ENCODE results near the gene ABL1. TPM values are rescaled to one million over a fixed set of nuclear protein-coding genes. Genes with fewer than 3 reads are reported as not detected.

ABL1 gene
- total RNA-seq, 1 donor from 2014 or later: 113 TPM

DNA sequence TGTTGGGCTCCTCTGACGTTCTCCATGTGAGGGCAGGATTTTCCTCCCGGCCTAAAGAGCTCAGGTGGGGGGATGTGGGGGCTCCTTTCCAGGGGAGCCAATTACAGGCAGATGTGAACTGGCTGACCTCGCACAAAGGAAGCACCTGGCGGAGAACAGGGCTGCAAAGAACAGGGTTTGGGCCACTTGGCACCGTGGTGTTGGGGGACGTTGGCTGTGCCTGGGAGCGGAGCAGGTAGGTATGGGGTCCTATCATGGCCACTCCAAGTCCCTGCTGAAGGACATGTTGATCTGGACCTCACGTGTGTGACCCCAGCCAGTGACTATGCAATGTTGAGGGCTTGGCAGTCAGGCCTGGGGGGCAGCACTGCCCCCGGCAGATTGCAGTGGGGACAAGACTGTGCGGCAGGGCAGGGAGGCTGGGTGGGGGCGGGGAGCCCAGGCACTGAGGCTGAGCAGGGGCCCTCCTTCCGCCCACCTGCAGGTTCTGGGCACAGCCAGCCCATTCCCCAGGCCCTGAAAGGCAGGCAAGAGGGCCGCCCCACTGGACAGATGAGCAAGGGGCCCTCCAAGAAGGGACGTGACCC lies 84.6 kb downstream of the ABL1 start:
- Mint-ChIP-seq H3K9me3 (ENCODE audit: low read depth) (no peaks in the 10 kb centered on the region), H3K36me3 (ENCODE audit: insufficient read depth) (no peaks in the 10 kb centered on the region), H3K4me3 (ENCODE audit: low read depth) (no peak overlapping the region), H3K4me1 (ENCODE audit: low read depth) (no peaks in the 10 kb centered on the region), H3K27me3 (peaks cover 14% of the 10 kb centered on the region), H3K27ac (no peak overlapping the region)
- no peak for DNase-seq (ENCODE audit: low spot score, unreplicated experiment)
- TF ChIP-seq, protein P1, sequence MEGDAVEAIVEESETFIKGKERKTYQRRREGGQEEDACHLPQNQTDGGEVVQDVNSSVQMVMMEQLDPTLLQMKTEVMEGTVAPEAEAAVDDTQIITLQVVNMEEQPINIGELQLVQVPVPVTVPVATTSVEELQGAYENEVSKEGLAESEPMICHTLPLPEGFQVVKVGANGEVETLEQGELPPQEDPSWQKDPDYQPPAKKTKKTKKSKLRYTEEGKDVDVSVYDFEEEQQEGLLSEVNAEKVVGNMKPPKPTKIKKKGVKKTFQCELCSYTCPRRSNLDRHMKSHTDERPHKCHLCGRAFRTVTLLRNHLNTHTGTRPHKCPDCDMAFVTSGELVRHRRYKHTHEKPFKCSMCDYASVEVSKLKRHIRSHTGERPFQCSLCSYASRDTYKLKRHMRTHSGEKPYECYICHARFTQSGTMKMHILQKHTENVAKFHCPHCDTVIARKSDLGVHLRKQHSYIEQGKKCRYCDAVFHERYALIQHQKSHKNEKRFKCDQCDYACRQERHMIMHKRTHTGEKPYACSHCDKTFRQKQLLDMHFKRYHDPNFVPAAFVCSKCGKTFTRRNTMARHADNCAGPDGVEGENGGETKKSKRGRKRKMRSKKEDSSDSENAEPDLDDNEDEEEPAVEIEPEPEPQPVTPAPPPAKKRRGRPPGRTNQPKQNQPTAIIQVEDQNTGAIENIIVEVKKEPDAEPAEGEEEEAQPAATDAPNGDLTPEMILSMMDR (IDR thresholded peaks at IDR 0.05; ENCODE audit: unreplicated experiment): no peak

DNA sequence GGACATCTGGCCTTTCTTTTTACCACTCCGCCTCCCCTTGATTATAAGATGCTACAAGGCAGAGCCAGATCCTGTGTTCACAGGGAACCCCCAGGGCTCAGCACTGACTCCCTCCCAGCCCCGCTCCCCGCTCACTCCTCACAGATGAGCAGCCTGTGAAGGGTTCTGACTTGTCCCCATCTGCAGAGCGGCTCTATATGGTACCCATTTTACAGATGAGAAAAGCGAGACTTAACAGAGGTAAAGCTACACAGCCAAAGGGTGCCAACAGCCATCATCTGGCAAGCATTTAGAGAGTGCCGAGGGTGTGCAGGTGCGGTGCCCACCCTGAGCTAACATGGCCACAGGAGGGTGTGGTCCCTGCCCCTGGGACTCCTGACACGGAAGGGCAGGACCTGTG lies 85.2 kb downstream of the ABL1 start:
- Mint-ChIP-seq H3K27ac (no peak overlapping the region), H3K9me3 (ENCODE audit: low read depth) (no peaks in the 10 kb centered on the region), H3K36me3 (ENCODE audit: insufficient read depth) (no peaks in the 10 kb centered on the region), H3K4me3 (ENCODE audit: low read depth) (no peak overlapping the region), H3K4me1 (ENCODE audit: low read depth) (no peaks in the 10 kb centered on the region), H3K27me3 (peaks cover 14% of the 10 kb centered on the region)
- TF ChIP-seq, protein P1 (IDR thresholded peaks at IDR 0.05; ENCODE audit: unreplicated experiment): no peak
- DNase-seq (ENCODE audit: low spot score, unreplicated experiment): no peak

DNA sequence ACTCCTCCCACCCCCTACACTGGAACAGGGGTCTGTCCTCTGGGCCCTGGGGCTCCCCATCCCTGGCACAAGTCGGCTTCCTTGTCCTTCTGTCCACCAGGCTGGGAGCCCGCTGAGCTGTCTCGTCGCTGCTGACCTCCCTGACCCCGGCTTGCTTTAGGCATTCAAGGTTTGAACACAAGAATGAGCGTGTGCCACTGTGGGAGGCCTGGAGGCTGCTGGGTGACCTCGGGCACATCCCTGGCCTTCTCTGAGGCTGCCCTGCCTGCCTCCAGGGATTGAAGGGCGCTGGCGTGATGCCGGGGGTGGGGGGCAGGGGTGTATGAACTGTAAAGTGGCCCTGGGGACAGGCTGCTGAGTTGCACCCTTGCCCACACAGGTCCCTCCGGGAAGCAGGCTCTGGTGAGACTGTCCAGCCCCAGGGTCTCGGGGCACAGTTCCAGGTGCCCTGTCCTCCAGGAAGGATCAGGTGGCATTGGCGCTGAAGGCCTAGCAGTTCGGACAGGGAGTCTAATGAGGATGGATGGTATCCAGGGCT lies 85.8 kb downstream of the ABL1 start:
- Mint-ChIP-seq H3K27ac (no peak overlapping the region), H3K9me3 (ENCODE audit: low read depth) (no peaks in the 10 kb centered on the region), H3K4me1 (ENCODE audit: low read depth) (no peaks in the 10 kb centered on the region), H3K36me3 (ENCODE audit: insufficient read depth) (no peaks in the 10 kb centered on the region), H3K27me3 (peaks cover 14% of the 10 kb centered on the region), H3K4me3 (ENCODE audit: low read depth) (no peak overlapping the region)
- no peak for DNase-seq (ENCODE audit: low spot score, unreplicated experiment)
- TF ChIP-seq, protein P1 (IDR thresholded peaks at IDR 0.05; ENCODE audit: unreplicated experiment): no peak

DNA sequence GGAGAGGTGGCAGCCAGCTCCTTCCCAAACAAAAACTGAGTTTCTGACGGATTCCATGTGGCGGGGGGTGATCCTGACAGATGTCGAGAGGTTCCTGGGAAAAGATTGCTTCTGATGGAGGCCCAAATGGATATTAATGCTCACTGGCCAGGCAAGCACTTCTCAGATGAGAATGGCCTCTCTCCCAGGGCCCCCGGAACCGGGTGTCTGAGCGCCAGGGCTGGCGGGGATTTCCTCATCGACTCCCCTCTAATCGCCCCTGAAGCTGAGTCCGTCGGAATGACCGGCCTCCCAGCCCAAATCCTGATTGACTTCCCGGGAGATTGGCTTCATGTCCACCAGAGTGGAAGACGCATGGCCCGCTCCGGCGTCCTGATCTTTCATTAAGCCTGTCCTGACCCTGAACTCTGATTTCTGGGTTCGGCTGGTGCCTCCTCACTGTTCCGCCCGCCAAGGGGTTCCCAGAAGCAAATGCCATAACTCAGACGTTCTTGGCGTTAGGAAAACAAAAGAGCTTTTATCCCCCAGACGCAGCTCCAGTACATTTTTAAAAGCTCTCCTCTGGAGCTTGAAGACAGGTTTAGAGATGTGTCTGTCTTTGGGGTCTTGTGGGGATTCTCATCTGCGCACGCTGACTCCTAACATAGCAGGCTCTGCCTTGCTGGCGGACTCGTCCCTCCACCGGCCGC lies 86.4 kb downstream of the ABL1 start:
- TF ChIP-seq, protein P1 (IDR thresholded peaks at IDR 0.05; ENCODE audit: unreplicated experiment): no peak
- H3K36me3 Mint-ChIP-seq (ENCODE audit: insufficient read depth): no peaks in the 10 kb centered on the region
- no peak for DNase-seq (ENCODE audit: low spot score, unreplicated experiment)
- H3K4me1 Mint-ChIP-seq (ENCODE audit: low read depth): no peaks in the 10 kb centered on the region
- H3K27me3 Mint-ChIP-seq: peaks cover 14% of the 10 kb centered on the region
- H3K4me3 Mint-ChIP-seq (ENCODE audit: low read depth): no peak overlapping the region
- no peaks in the 10 kb centered on the region for H3K9me3 Mint-ChIP-seq (ENCODE audit: low read depth)
- no peak overlapping the region for H3K27ac Mint-ChIP-seq

DNA sequence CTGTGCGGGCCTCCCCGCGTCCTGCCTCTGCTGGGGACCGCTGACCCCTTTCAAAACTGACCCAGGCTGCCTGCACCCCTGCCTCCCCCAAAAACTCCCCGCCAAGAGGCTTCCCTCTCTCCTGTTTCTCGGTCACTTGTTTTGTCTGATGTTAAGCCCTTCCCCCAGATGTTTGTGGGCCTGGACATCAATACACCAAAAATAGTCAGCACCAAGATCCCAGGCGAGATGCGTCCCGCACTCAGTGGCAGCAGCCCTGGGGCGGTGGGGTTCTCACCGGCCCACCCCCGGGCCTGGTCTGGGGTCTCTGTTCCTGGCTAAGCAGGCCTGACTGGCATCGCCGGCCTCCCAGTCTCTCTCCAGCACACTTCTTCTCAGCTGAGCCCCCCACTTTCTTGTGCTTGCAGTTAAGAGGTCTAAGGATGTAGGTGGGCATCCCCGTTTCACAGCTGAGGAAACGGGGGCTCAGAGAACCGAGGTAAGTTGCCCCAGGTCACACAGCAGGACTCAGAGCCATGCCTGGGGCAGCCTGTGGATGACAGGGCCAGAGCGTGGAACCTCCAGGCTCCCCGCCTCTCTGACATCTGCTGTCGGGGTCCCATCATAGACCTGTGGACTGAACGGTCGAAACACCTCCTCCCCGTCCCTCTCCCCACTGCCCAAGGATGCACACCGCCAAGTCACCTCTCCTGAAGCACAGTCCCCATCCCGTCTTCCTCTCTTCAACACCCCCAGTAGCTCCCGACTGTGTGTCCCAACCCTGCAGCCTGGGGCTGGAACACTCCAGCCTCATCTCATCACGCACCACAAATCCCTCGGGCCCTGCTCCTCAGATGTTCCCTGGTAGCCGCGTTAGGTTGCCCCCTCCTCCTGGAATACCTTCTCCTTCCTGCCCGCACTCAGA lies 87.2 kb downstream of the ABL1 start:
- Mint-ChIP-seq H3K4me3 (ENCODE audit: low read depth) (no peak overlapping the region), H3K27ac (no peak overlapping the region), H3K36me3 (ENCODE audit: insufficient read depth) (no peaks in the 10 kb centered on the region), H3K4me1 (ENCODE audit: low read depth) (no peaks in the 10 kb centered on the region), H3K27me3 (peaks cover 11% of the 10 kb centered on the region), H3K9me3 (ENCODE audit: low read depth) (no peaks in the 10 kb centered on the region)
- TF ChIP-seq, protein P1 (IDR thresholded peaks at IDR 0.05; ENCODE audit: unreplicated experiment): no peak
- no peak for DNase-seq (ENCODE audit: low spot score, unreplicated experiment)
